Adrenal gland (tissue), 12 donors: ENCODE measurements around the gene CYP26C1. TPM values are rescaled to one million over a fixed set of nuclear protein-coding genes. Genes with fewer than 3 reads are reported as not detected.
"Not testable (repeated sequence)": the region's sequence is repeated elsewhere in the genome, so short reads cannot be mapped to it uniquely, and the experiment has no call there.

Experiments used
- DNase-seq, 7 donors: peaks; one replicate each; pipeline ENCODE4 v3.0.0-alpha.2; 2019 to 2020
- H3K27ac ChIP-seq, 5 donors: fragments of 200-600 bp; sonication (generic) in 4 of 5; 1 replicate in 3 of 5; 2 replicates in 2 of 5; pipeline versions ENCODE4 v1.5.1 to v1.8.0; 2016 to 2020; ENCODE audit warnings: mild to moderate bottlenecking in 1 of 5
- H3K27me3 ChIP-seq: fragments of 200-600 bp; 2 replicates; pipeline ENCODE4 v1.8.0; 2021
- H3K36me3 ChIP-seq, 2 donors: fragments of 200-600 bp; replicated peaks in 1 of 2; 1 replicate in 1 of 2; 2 replicates in 1 of 2; pipeline versions ENCODE4 v1.5.1 to v1.8.0; 2018 to 2022
- H3K4me1 ChIP-seq, 2 donors: fragments of 200-600 bp; replicated peaks in 1 of 2; 1 replicate in 1 of 2; 2 replicates in 1 of 2; pipeline versions ENCODE4 v1.5.1 to v1.8.0; 2018 to 2021
- H3K4me3 ChIP-seq, 4 donors: fragments of 200-600 bp; sonication (generic) in 3 of 4; one replicate each; pipeline ENCODE4 v1.5.1; 2016 to 2018
- H3K9me3 ChIP-seq, 3 donors: fragments of 200-600 bp; sonication (generic) in 1 of 3; replicated peaks in 1 of 3; 1 replicate in 2 of 3; 2 replicates in 1 of 3; pipeline versions ENCODE4 v1.5.1 to v1.8.0; 2016 to 2021
- CTCF ChIP-seq, 6 experiments: fragments of 450-650 bp in 4 of 6; fragments of 200-600 bp in 2 of 6; sonication (generic) in 1 of 6; IDR thresholded peaks; 1 replicate in 5 of 6; 2 replicates in 1 of 6; pipeline versions ENCODE4 v1.5.1 to v1.8.0; 2016 to 2021; ENCODE audit warnings: antibody characterized with exemption in 6 of 6, mild to moderate bottlenecking in 2 of 6, moderate library complexity in 1 of 6
- POLR2A ChIP-seq, 2 donors: fragments of 450-650 bp; IDR thresholded peaks; one replicate each; pipeline ENCODE4 v1.6.1; 2017; ENCODE audit warnings: antibody characterized with exemption in 2 of 2, mild to moderate bottlenecking in 2 of 2, moderate library complexity in 1 of 2
- WGBS, 4 donors: extraction: QIAGEN DNeasy Blood & Tissue Kit in 2 of 4; methylation state at CpG; one replicate each; pipeline versions ENCODE4 v1.1.5 to v1.1.7; 2013 to 2017; 5-methylcytosine and 5-hydroxymethylcytosine counted together
- intact Hi-C, 2 donors: fragments of 100-400 bp; cut with DNase I; formaldehyde crosslinking; loops; one replicate each; pipeline versions ENCODE4 v1.14.1 to v1.15.0; 2022 to 2023
- polyA plus RNA-seq, 3 donors: library from polyadenylated mRNA; stranded (reverse); fragments of 200-250 nt in 2 of 3; fragments of 350-450 nt in 1 of 3; fragmentation: Illumina TruSeq in 1 of 3; extraction: RNeasy Lipid Tissue Mini Kit (QIAGEN cat#74804) in 1 of 3; gene quantifications; one replicate each; pipeline ENCODE4 v1.2.3, GENCODE V29; 2013 to 2014
- total RNA-seq, 9 donors: library from RNA; depleted of rRNA in 4 of 9; stranded (reverse); fragments of >200 nt in 4 of 9; fragments of 120-200 nt in 1 of 9; fragmentation: NEBNext Ultra II Directional in 1 of 9; extraction: Animal tissue kit (Norgen Biotek cat#: 25700) in 1 of 9; gene quantifications; one replicate each; pipeline versions ENCODE4 v1.1.0 to v1.2.4, GENCODE V29; 2013 to 2023
- donor health status: healthy with polysubstance abuse.
- donor health status: Bipolar disorder and iron deficiency.
- donor health status: DM: yes; HTN: yes; CAD: no.
- donor health status: DM: no; HTN: no; CAD: no.
- donor health status: DM: no; HTN: no; CAD: no.
- donor health status: DM: yes; HTN: yes; CAD: no.

CYP26C1 gene
- total and polyA plus RNA-seq, 12 donors, result 0.10 to 5.8 (median 0.25) TPM; not detected in 1

- no peak for TF ChIP-seq POLR2A (IDR thresholded peaks at IDR 0.05)
- TF ChIP-seq CTCF (IDR thresholded peaks at IDR 0.05), result no peak
- Histone ChIP-seq H3K27ac (no peak overlapping the region), H3K36me3 (no peaks in the 10 kb centered on the region), H3K4me1 (no peaks in the 10 kb centered on the region), H3K27me3 (no peaks in the 10 kb centered on the region), H3K4me3 (no peak overlapping the region), H3K9me3 (no peaks in the 10 kb centered on the region)
- WGBS, 4 donors, result 74 to 91% (median 80%) methylated on average over 9 of the region's 9 CpGs
- intact Hi-C loops, result no loop called here
- peak in 1 of 7 donors; percentile 37 for DNase-seq
Measured at GRCh38 chr10:93097386-93097785, 36.8 kb downstream of the CYP26C1 start.

GRCh38 chr10:93098816-93099215 is 38.2 kb downstream of the CYP26C1 start:
- 60 to 81% (median 79%) methylated on average over 3 of the region's 3 CpGs for WGBS, 4 donors
- Histone ChIP-seq H3K4me3 (no peak overlapping the region), H3K27me3 (no peaks in the 10 kb centered on the region), H3K36me3 (no peaks in the 10 kb centered on the region), H3K9me3 (peaks cover 0 to 1% (median 0%) of the 10 kb centered on the region in 3 donors), H3K4me1 (no peaks in the 10 kb centered on the region), H3K27ac (no peak overlapping the region)
- no peak for TF ChIP-seq POLR2A (IDR thresholded peaks at IDR 0.05)
- TF ChIP-seq CTCF (IDR thresholded peaks at IDR 0.05), result no peak
- intact Hi-C loops, result no loop called here
- DNase-seq, result peak in 1 of 7 donors; percentile 1

- H3K4me3 ChIP-seq, result no peak overlapping the region
- no peaks in the 10 kb centered on the region for H3K27me3 ChIP-seq
- H3K4me1 ChIP-seq, result no peaks in the 10 kb centered on the region
- H3K27ac ChIP-seq, result no peak overlapping the region
- TF ChIP-seq POLR2A (IDR thresholded peaks at IDR 0.05) (no peak), CTCF (IDR thresholded peaks at IDR 0.05) (no peak)
- peaks cover 0 to 4% (median 0%) of the 10 kb centered on the region in 3 donors for H3K9me3 ChIP-seq
- H3K36me3 ChIP-seq, result no peaks in the 10 kb centered on the region
- intact Hi-C loops, result no loop called here
- DNase-seq, result peak in 1 of 7 donors; percentile 21
- 87 to 90% (median 89%) methylated on average over 7 of the region's 7 CpGs for WGBS, 4 donors
Measured at GRCh38 chr10:93099670-93100069, 39.1 kb downstream of the CYP26C1 start.

- H3K27me3 ChIP-seq, H3K4me3 ChIP-seq, H3K9me3 ChIP-seq, H3K36me3 ChIP-seq, H3K4me1 ChIP-seq, H3K27ac ChIP-seq, DNase-seq, intact Hi-C loops: not testable (repeated sequence)
- 87 to 98% (median 93%) methylated on average over 3 of the region's 3 CpGs for WGBS, 4 donors
Measured at GRCh38 chr10:93101148-93101547, 40.5 kb downstream of the CYP26C1 start.

- no peaks in the 10 kb centered on the region for H3K27me3 ChIP-seq
- no peaks in the 10 kb centered on the region for H3K4me1 ChIP-seq
- no peak overlapping the region for H3K27ac ChIP-seq
- WGBS, 4 donors, result 59 to 71% (median 68%) methylated on average over 1 of the region's 1 CpG
- intact Hi-C loops, result no loop called here
- no peak overlapping the region for H3K4me3 ChIP-seq
- no peaks in the 10 kb centered on the region for H3K36me3 ChIP-seq
- no peak for DNase-seq
- peaks cover 0 to 4% (median 0%) of the 10 kb centered on the region in 3 donors for H3K9me3 ChIP-seq
- TF ChIP-seq POLR2A (IDR thresholded peaks at IDR 0.05) (no peak), CTCF (IDR thresholded peaks at IDR 0.05) (no peak)
Measured at GRCh38 chr10:93103953-93104352, 43.4 kb downstream of the CYP26C1 start.
